Activated T-cell treated with anti-CD3 and anti-CD28 coated beads, Interleukin-2, amount 50 U/mL, for 72 hours (primary cell): ENCODE results near the gene TRAM2. TPM values are rescaled to one million over a fixed set of nuclear protein-coding genes. Genes with fewer than 3 reads are reported as not detected.

Experiments
- ATAC-seq, 2 donors: fragments of 150-1000 bp; cut with Tn5 transposase; replicated peaks in 1 of 2; 2 replicates each; pipeline ENCODE4 v1.10.0; 2021; ENCODE audit warnings: moderate library complexity in 2 of 2, mild to moderate bottlenecking in 1 of 2
- DNase-seq, 2 donors: peaks; one replicate each; pipeline ENCODE4 v3.0.0; 2021 to 2022; ENCODE audit warnings: mixed read lengths in 1 of 2
- H3K27ac Mint-ChIP-seq: one replicate; pipeline ENCODE4 v1.8.0; 2022; ENCODE audit warnings: mild to moderate bottlenecking, moderate library complexity, mixed read lengths
- H3K27me3 Mint-ChIP-seq: one replicate; pipeline ENCODE4 v1.8.0; 2022; ENCODE audit warnings: low read depth, mixed read lengths
- H3K36me3 Mint-ChIP-seq, 2 donors: one replicate each; pipeline ENCODE4 v1.8.0; 2022; ENCODE audit warnings: mixed read lengths in 2 of 2, mild to moderate bottlenecking in 1 of 2; ENCODE audit not compliant: insufficient read depth in 2 of 2
- H3K4me1 Mint-ChIP-seq: one replicate; pipeline ENCODE4 v1.8.0; 2022; ENCODE audit warnings: low read depth, mixed read lengths
- H3K4me3 Mint-ChIP-seq, 2 donors: one replicate each; pipeline ENCODE4 v1.8.0; 2022; ENCODE audit warnings: mild to moderate bottlenecking in 2 of 2, mixed read lengths in 2 of 2, moderate library complexity in 2 of 2
- H3K9me3 Mint-ChIP-seq, 2 donors: one replicate each; pipeline ENCODE4 v1.8.0; 2022; ENCODE audit warnings: mixed read lengths in 2 of 2
- total RNA-seq, 2 donors: library from RNA; stranded (reverse); gene quantifications; one replicate each; pipeline ENCODE4 v1.2.3, GENCODE V29; 2022

TRAM2 gene
- total RNA-seq, 2 donors from 2014 or later: 4.9 to 5.2 TPM

DNA sequence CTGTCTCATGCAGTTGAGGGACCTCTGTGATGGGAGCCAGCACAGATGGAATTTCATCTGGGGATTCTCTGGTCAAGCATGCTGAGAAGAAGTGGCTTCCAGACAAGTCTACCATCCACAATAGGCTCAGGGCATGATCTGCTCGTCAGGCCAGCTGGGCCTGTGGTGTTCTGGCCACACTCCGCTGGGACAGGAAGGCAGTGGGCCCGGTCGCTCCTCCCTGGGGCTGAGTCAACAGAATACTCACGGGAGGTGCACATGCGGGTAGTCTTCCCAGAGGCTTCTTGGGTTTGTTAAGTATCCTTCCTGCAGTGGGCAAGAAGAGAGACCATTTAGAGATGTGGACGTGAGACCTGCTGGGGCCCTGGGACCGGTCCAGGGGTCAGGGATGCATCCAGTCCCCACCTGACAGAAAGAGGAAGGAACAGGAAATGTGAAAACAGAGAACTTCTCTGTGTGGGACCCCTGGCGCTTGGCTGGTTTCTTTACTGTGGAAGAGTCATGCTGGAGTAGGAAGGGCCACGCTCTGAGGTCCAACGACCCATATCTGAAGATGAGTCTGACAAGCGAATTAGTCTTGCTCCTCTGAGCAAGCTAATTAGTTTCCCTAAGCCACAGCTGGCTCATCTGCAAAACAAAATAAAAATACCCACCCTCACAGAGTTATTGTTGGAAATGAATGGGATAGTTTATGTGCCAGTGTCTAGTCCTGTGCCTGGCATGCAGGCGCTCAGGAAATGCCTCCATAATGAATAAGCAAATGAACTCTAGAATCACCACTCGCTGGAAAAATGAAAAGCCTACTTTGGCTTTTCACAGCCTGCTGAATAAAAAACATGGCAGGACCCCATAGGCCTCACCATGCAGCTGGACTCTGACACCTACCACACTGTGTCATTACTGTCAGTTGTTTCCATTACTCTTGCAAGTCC, 67.3 kb downstream of the TRAM2 start:
- no peak for DNase-seq
- Mint-ChIP-seq H3K27ac (no peak overlapping the region), H3K4me1 (peaks cover 8% of the 10 kb centered on the region), H3K27me3 (no peaks in the 10 kb centered on the region), H3K9me3 (no peaks in the 10 kb centered on the region), H3K4me3 (no peak overlapping the region), H3K36me3 (no peaks in the 10 kb centered on the region)
- no peak for ATAC-seq

DNA sequence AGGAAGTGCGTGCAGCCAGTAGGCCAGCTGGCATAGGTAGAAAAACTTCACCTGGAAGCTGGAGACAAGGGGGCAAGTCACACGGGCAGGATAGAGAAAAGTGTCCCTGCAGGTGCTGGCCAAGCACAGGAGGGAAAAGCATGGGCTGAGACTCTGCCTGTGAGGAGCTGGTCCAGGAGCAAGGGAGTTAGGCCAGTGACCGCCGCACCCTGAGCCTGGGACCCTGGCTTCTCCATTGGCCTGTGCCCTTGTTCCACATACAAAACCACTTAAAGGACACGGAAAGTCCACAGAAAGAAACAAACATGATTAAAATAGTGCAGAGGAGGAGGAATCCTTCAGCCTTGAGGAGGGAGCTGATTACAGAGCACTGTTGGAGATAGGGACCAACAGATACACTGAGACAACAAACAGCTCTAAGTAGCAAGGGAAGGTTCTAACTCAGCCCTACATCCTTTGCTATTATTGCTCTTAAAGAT, 68.6 kb downstream of the TRAM2 start:
- no peak overlapping the region for H3K4me3 Mint-ChIP-seq
- H3K36me3 Mint-ChIP-seq: no peaks in the 10 kb centered on the region
- ATAC-seq (no peak), DNase-seq (no peak)
- no peak overlapping the region for H3K27ac Mint-ChIP-seq
- no peaks in the 10 kb centered on the region for H3K27me3 Mint-ChIP-seq
- no peaks in the 10 kb centered on the region for H3K9me3 Mint-ChIP-seq
- H3K4me1 Mint-ChIP-seq: peaks cover 2% of the 10 kb centered on the region

DNA sequence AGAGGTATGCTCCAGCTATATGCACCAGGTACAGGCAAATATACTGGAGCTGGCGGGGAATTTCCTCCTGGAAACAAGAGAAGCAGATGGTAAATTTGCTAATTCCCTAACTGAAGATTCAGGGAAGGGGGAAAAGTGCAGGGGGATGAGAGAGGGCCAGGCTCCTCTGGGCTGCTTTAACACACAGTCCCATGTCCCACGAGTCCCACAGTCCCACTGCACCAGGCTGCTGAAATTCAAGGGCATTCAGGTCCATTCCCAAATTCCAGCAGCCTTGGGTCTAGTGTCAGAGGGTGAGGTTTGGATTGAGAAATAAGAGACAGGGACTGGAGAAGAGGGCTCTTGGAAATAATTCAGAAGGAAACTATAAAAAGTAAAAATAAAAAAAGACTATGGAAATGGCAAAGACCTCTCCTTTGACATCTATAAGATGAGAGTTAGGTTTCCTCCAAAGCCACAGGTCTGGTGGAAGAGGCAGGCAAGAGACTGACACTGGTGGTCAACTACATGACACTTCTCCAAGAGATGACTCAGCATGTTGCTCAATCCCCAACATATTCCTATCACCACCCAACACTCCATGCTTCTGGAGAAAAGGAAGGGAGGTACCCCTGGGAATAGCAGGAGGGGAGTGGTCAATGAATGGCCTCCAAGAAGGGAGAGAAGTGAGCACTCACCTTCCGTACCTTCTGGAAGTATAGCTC, 69.2 kb downstream of the TRAM2 start:
- H3K27me3 Mint-ChIP-seq: no peaks in the 10 kb centered on the region

DNA sequence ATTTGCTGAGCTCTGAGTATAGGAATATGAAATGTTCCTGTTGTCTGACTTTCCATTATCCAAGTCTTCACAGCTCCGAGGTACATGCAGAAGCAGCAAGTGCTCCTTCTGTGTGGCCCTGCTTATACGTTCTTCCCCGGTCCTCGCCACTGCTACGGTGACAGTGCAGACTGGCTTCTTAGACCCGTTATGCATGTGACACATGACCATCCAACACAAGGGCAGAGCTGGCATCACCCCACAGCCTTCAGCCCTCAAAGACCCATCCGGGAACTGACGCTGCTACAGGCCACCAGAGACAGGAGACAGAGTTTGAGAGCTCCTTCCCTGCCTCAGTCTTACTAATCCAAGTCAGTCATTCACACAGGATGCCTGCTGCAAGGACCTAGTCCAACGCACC, 70.4 kb downstream of the TRAM2 start:
- H3K27ac Mint-ChIP-seq: no peak overlapping the region
- no peaks in the 10 kb centered on the region for H3K4me1 Mint-ChIP-seq
- ATAC-seq: no peak
- no peaks in the 10 kb centered on the region for H3K27me3 Mint-ChIP-seq
- no peaks in the 10 kb centered on the region for H3K36me3 Mint-ChIP-seq
- no peak overlapping the region for H3K4me3 Mint-ChIP-seq
- no peak for DNase-seq
- no peaks in the 10 kb centered on the region for H3K9me3 Mint-ChIP-seq

More for the DNA sequence above, 69.2 kb downstream of the TRAM2 start:
- Mint-ChIP-seq H3K9me3 (no peaks in the 10 kb centered on the region), H3K27ac (peak overlapping the region; percentile 86), H3K36me3 (no peaks in the 10 kb centered on the region), H3K4me3 (no peak overlapping the region), H3K4me1 (no peaks in the 10 kb centered on the region)
- no peak for ATAC-seq
- DNase-seq: no peak

DNA sequence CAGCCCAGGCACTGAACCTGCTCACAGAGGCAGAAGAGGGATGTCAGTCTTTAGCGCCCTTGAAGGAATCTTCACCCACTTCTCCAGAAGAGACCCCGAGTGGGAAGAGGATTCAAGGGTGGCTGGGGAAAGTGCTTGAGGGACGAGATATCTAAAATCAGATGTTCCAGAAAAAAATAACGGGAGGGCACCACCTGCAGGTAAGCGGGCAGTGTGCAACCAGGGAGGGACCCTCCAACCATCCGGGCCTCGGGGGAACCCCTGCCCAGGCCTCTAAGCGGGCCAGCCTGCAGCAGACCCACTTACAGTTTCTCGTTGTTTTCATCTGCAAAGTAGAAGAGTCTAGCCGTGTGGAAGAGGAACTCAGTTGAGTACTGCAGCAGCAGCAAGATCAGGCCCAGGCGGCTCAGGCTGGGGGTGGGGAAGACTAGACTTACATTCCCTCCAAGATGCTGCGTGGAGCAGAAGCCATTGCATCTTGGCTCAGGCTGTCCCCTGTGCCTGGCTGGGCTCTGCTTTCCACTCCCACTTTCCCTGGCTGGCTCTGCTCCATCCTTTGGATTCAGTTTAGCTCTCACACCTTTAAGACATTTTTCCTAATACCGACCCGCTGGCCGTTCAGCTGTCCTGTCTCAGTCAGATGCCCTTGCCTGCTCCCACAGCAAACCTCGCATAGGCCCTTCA, 71.0 kb downstream of the TRAM2 start:
- H3K9me3 Mint-ChIP-seq: no peaks in the 10 kb centered on the region
- ATAC-seq: no peak
- H3K36me3 Mint-ChIP-seq: no peaks in the 10 kb centered on the region
- H3K27ac Mint-ChIP-seq: no peak overlapping the region
- no peaks in the 10 kb centered on the region for H3K4me1 Mint-ChIP-seq
- H3K27me3 Mint-ChIP-seq: no peaks in the 10 kb centered on the region
- DNase-seq: no peak
- no peak overlapping the region for H3K4me3 Mint-ChIP-seq

DNA sequence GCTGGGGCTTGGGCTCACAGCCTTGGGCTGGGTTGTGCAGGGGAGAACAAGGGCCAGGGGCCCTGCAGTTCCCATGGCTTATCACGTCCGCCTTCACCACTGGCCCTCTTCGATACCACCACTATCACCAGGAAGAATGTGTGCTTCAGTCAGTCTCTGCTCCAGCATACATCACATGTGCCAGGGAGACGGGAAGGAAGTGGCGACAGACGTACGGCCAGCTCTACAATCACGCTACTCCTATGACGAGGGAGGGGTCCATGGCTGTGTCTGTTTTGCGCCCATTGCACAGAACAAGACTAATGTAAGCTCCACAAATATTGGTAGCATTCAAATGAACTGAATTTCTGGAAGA, 72.1 kb downstream of the TRAM2 start:
- Mint-ChIP-seq H3K4me3 (no peak overlapping the region), H3K4me1 (no peaks in the 10 kb centered on the region), H3K9me3 (no peaks in the 10 kb centered on the region), H3K27ac (no peak overlapping the region), H3K36me3 (no peaks in the 10 kb centered on the region), H3K27me3 (no peaks in the 10 kb centered on the region)
- ATAC-seq: no peak
- no peak for DNase-seq

DNA sequence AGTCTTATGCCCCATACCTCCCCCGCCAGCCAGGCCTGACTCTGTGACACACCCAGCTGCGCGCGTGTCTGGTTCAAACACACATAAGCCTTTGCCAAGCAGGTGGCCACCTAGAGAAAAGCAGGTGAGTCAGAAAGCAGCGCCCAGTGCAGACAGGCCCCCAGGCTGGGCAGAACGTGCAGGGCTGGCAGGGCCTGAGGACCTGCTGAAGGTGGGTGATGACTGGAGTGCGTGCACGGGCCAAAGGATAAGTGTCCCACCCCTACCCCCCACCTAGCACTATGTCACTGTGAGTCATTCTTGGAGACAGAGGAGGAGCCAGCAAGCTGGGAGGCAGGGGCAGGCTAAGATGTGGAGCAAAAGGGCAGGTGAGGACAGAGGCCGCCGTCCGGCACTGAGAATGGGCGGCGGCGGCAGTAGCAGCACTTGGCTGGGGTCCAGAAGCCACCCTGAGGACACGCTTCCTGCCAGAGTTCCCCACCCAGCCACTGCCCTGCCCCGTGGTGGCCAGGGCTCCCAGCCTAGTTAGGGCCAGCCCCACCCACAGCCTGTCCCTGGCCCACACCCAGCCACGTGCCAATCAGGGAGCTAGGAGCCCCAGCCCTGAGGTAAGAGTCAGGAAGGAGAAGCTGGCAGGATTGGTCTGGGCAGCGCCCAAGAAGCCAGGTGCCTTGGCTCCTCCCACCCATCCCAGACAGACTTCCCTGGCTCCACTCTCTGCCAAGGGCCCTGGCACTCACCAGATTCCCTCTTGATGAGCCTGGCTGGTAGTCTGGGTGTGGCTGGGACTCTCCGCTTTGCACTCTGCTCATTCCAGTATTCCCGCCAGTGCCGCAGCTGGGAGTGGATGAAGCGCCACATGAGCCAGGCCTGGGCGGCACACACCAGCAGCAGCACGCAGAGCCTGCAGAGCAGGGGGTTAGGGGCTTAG, 72.7 kb downstream of the TRAM2 start:
- H3K4me1 Mint-ChIP-seq: no peaks in the 10 kb centered on the region

DNA sequence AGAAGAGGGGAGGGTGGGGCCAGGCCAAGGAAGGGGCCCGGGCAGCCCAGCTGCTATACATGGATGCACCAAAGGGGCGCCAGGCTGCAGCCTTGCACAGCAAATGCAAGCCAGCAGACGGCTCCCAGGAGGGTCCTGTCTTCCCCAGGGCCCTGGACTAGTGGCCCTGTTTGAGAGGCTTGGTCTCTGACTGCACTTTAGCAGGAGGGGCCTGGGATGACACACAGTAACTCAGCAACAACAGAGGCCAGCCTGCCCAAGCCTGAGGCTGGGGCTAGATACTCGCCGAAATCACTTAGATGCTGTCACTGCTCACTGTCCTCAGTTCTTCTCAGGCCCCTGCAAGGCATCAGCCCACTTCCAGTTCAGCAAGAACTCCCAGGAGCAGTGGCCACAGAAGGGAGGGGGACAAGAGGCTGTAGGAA, 73.5 kb downstream of the TRAM2 start:
- Mint-ChIP-seq H3K27ac (no peak overlapping the region), H3K27me3 (no peaks in the 10 kb centered on the region), H3K36me3 (no peaks in the 10 kb centered on the region), H3K4me3 (no peak overlapping the region), H3K4me1 (no peaks in the 10 kb centered on the region), H3K9me3 (no peaks in the 10 kb centered on the region)
- DNase-seq (no peak), ATAC-seq (no peak)

More for the DNA sequence above, 72.7 kb downstream of the TRAM2 start:
- Mint-ChIP-seq H3K27ac (no peak overlapping the region), H3K9me3 (no peaks in the 10 kb centered on the region), H3K4me3 (no peak overlapping the region), H3K36me3 (no peaks in the 10 kb centered on the region), H3K27me3 (no peaks in the 10 kb centered on the region)
- ATAC-seq (no peak), DNase-seq (no peak)

DNA sequence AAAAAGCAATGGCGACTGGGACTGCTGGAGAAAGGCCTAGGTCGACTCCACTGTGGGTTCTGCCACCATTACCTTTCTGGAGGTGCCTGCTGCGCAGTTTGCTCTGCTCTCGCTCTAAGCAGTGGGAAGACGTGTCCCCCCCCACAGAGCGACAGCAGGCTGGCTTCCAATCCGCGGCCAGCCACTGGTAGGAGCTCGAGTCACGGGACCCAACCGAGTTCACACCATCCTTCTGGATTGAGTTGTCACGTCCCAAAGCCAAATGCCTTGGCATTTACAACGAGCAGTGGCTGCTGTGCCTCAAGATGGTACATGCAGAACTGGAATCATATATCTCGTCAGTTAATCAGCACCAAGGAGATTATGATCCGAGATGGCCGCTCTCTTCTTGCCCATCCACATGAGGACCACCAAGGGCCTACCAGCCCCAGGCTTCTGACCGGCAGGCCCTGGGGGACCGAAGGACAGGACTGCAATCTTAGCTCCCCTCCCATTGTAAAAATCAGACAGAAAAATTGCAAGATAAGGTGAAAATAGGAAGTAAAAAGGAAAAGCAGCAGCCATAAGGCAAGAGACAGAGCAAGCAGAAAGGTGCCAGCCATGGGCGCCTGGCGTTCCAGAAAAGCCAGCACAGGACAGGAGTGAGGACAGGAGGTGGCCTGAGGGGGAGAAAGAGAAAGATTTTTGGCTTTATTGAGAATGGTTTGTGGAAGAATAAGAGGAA, 74.4 kb downstream of the TRAM2 start:
- no peaks in the 10 kb centered on the region for H3K36me3 Mint-ChIP-seq
- DNase-seq: no peak
- no peak overlapping the region for H3K4me3 Mint-ChIP-seq
- ATAC-seq: no peak
- H3K4me1 Mint-ChIP-seq: no peaks in the 10 kb centered on the region
- no peak overlapping the region for H3K27ac Mint-ChIP-seq
- no peaks in the 10 kb centered on the region for H3K27me3 Mint-ChIP-seq
- H3K9me3 Mint-ChIP-seq: no peaks in the 10 kb centered on the region

DNA sequence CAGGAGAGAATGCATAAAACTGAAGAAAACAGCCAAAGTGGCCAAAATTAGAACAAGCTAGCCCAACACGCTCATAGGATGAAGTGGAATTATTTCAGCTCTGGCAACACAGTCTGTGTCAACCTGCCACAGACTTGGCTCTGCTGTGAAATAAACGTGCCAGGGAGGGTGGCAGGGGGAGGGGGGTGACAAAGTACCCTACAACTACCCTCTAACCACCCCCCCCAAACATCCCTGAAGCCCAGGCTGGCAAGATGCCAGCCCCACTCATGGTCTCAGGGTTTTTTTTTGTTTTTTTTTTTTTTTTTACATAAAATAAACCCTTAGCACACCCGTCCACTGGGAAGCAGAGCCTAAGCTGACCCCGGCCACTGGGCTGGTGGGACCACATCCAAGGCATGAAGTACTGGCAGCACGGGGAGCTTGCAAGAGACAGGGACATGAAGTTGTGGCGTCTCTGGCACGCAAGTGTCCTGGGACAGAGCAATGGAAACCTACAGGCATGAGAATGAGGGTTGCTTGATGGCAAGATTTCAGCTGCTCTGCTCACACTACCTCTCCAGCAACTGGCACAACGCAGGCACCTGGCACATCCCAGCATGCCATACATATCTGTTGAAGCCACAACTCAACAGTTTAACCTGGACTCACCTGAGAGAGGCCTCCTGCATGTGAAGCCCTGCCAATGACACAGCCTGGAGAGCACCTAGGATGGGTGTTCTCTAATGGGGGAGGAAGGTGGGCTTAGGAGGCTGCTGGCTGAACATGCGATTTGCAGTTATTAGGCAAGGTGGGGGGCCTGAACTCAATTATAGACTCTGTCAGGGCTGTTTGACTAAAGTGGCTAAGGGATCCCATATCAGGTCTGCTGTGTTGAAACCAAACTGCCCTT, 76.4 kb downstream of the TRAM2 start:
- Mint-ChIP-seq H3K4me3 (no peak overlapping the region), H3K9me3 (no peaks in the 10 kb centered on the region), H3K27ac (no peak overlapping the region), H3K4me1 (no peaks in the 10 kb centered on the region), H3K27me3 (no peaks in the 10 kb centered on the region), H3K36me3 (no peaks in the 10 kb centered on the region)
- DNase-seq: no peak
- no peak for ATAC-seq

DNA sequence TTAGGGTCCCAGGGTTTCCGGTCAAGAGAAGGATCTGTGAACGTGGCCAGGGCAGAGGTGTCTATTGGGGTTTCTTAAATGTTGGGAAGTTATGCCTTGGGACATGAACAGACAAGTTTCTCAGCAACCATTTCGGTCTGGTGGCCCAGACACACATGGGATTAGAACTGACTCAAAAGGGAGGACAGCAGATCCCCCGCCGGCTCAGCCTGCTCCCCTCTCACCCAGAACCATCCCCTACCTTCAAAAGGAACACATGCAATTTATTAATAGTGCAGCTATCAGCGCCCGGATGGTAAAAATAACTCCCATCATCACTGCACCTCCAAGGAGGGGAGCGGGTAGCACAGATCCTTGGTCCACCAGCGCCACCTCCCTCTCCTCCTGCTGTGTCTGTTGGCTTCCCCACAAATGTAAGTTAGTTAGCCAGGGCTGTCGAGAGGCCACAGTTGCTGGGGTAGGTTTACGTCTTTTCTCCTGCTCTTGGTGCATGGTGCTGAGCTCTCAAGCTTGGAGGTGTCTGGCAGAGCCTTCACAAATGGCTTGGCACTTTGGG, 77.1 kb downstream of the TRAM2 start:
- peaks cover 0 to 4% of the 10 kb centered on the region in 2 donors for H3K36me3 Mint-ChIP-seq
- H3K27ac Mint-ChIP-seq: no peak overlapping the region
- DNase-seq (no peak), ATAC-seq (no peak)
- H3K27me3 Mint-ChIP-seq: no peaks in the 10 kb centered on the region
- H3K9me3 Mint-ChIP-seq: peaks cover 0 to 3% of the 10 kb centered on the region in 2 donors
- H3K4me1 Mint-ChIP-seq: no peaks in the 10 kb centered on the region
- H3K4me3 Mint-ChIP-seq: no peak overlapping the region
